Natural killer cell (primary cell): ENCODE data around the gene ZNF709. TPM values are rescaled to one million over a fixed set of nuclear protein-coding genes. Genes with fewer than 3 reads are reported as not detected.

Source experiments
- ATAC-seq, 3 donors: fragments of 150-1000 bp in 2 of 3; fragments of 200-7000 bp in 1 of 3; cut with Tn5 transposase; 1 replicate in 1 of 3; 2 replicates in 2 of 3; pipeline ENCODE4 v1.10.0; 2021; ENCODE audit warnings: mild to moderate bottlenecking in 2 of 3, moderate library complexity in 2 of 3
- DNase-seq, 2 donors: peaks; one replicate each; pipeline versions ENCODE4 v3.0.0 to v3.0.0-alpha.2; 2013 to 2021; ENCODE audit warnings: mixed read lengths in 1 of 2
- H3K27ac ChIP-seq: one replicate; pipeline ENCODE4 v1.5.1; 2013; ENCODE audit warnings: mild to moderate bottlenecking, low read length
- H3K27me3 ChIP-seq: one replicate; pipeline ENCODE4 v1.6.1; 2013; ENCODE audit warnings: low read length; ENCODE audit not compliant: control insufficient read depth, insufficient read depth
- H3K36me3 ChIP-seq: one replicate; pipeline ENCODE4 v1.6.1; 2013; ENCODE audit warnings: low read length; ENCODE audit not compliant: control insufficient read depth, insufficient read depth
- H3K4me1 ChIP-seq: one replicate; pipeline ENCODE4 v1.6.1; 2013; ENCODE audit warnings: low read length; ENCODE audit not compliant: control insufficient read depth, insufficient read depth
- H3K4me3 ChIP-seq: one replicate; pipeline ENCODE4 v1.5.1; 2013; ENCODE audit warnings: low read length
- H3K9me3 ChIP-seq: one replicate; pipeline ENCODE4 v1.6.1; 2013; ENCODE audit warnings: low read length; ENCODE audit not compliant: control insufficient read depth, insufficient read depth
- H3K27ac Mint-ChIP-seq, 2 donors: one replicate each; pipeline ENCODE4 v1.8.0; 2022; ENCODE audit warnings: mild to moderate bottlenecking in 2 of 2, mixed read lengths in 2 of 2, moderate library complexity in 1 of 2
- H3K27me3 Mint-ChIP-seq, 2 donors: one replicate each; pipeline ENCODE4 v1.8.0; 2022; ENCODE audit warnings: low read depth in 2 of 2, mixed read lengths in 2 of 2
- H3K36me3 Mint-ChIP-seq: one replicate; pipeline ENCODE4 v1.8.0; 2022; ENCODE audit warnings: mixed read lengths
- H3K4me1 Mint-ChIP-seq, 2 donors: one replicate each; pipeline ENCODE4 v1.8.0; 2022; ENCODE audit warnings: mixed read lengths in 2 of 2
- H3K4me3 Mint-ChIP-seq: one replicate; pipeline ENCODE4 v1.8.0; 2022; ENCODE audit warnings: mild to moderate bottlenecking, moderate library complexity, mixed read lengths
- H3K9me3 Mint-ChIP-seq, 2 donors: one replicate each; pipeline ENCODE4 v1.8.0; 2022; ENCODE audit warnings: mixed read lengths in 2 of 2
- CTCF ChIP-seq: fragments of 200-600 bp; IDR thresholded peaks from one replicate; pipeline ENCODE4 v1.8.0; 2022; ENCODE audit warnings: antibody characterized with exemption
- WGBS: methylation state at CpG from one replicate; pipeline ENCODE4 v1.1.7; 2013; ENCODE audit warnings: missing lambda C conversion rate; ENCODE audit not compliant: insufficient coverage; 5-methylcytosine and 5-hydroxymethylcytosine counted together
- intact Hi-C: fragments of 100-400 bp; cut with micrococcal nuclease; formaldehyde crosslinking; loops from one replicate; pipeline ENCODE4 v1.14.2; 2022
- total RNA-seq, 4 donors: library from RNA; stranded (reverse); fragments of 120-200 nt in 1 of 4; gene quantifications; one replicate each; pipeline versions ENCODE4 v1.2.3 to v1.2.4, GENCODE V29; 2013 to 2022

The ZNF709 gene
- total RNA-seq: 1 to 10 TPM; 4.1 to 4.7 (median 4.1) TPM
- 6.8 TPM for total RNA-seq (2013)

GRCh38 chr19:12484371-12485051 lies at the start of gene ZNF709:
Gene ZNF709 (minus strand): TSS chr19:12484816. CDS start chr19:12484657, 159 bp downstream.
- peak within 1 kb of the TSS; percentile 69 for H3K27ac ChIP-seq
- peak; percentile 97 to 98 (median 97) for ATAC-seq
- peak within 1 kb of the TSS; percentile 83 to 96 for H3K27ac Mint-ChIP-seq
- no peaks in the 10 kb centered on the region for H3K9me3 ChIP-seq
- no peaks in the 10 kb centered on the region for H3K36me3 ChIP-seq
- H3K9me3 Mint-ChIP-seq: no peaks in the 10 kb centered on the region
- peaks cover 25% of the 10 kb centered on the region for H3K4me1 ChIP-seq
- H3K4me1 Mint-ChIP-seq: peaks cover 23 to 31% of the 10 kb centered on the region in 2 donors
- H3K27me3 Mint-ChIP-seq: no peaks in the 10 kb centered on the region
- H3K4me3 Mint-ChIP-seq: peak within 1 kb of the TSS; percentile 94
- no peaks in the 10 kb centered on the region for H3K36me3 Mint-ChIP-seq
- peak within 1 kb of the TSS; percentile 84 for H3K4me3 ChIP-seq
- DNase-seq: peak; percentile 89 to 93
- no peak for TF ChIP-seq CTCF
- intact Hi-C loops: loop anchor here (1.0 kb wide), 2 partner anchors 11 to 43 kb away; partner anchors contain the start of gene ZNF443
- no peaks in the 10 kb centered on the region for H3K27me3 ChIP-seq
- under 1% methylated on average over 53 of the region's 53 CpGs for WGBS

GRCh38 chr19:12527034-12527836 lies 42.6 kb upstream of the ZNF709 start:
- Mint-ChIP-seq H3K27ac (no peak overlapping the region), H3K9me3 (peaks cover 10 to 29% of the 10 kb centered on the region in 2 donors), H3K36me3 (peaks cover 71% of the 10 kb centered on the region), H3K4me3 (no peak overlapping the region), H3K4me1 (no peaks in the 10 kb centered on the region), H3K27me3 (no peaks in the 10 kb centered on the region)
- Histone ChIP-seq H3K27me3 (no peaks in the 10 kb centered on the region), H3K4me1 (no peaks in the 10 kb centered on the region), H3K4me3 (no peak overlapping the region), H3K9me3 (peaks cover 87% of the 10 kb centered on the region), H3K36me3 (peaks cover 43% of the 10 kb centered on the region), H3K27ac (no peak overlapping the region)
- no peak for TF ChIP-seq CTCF
- intact Hi-C loops: no loop called here
- DNase-seq: peak in 1 of 2 donors; percentile 10
- WGBS: over 99% methylated on average over 7 of the region's 8 CpGs
- ATAC-seq: no peak

- no peak for DNase-seq
- intact Hi-C loops: no loop called here
- Histone ChIP-seq H3K36me3 (peaks cover 43% of the 10 kb centered on the region), H3K4me1 (no peaks in the 10 kb centered on the region), H3K9me3 (peaks cover 88% of the 10 kb centered on the region), H3K4me3 (no peak overlapping the region), H3K27me3 (no peaks in the 10 kb centered on the region), H3K27ac (no peak overlapping the region)
- Mint-ChIP-seq H3K36me3 (peaks cover 74% of the 10 kb centered on the region), H3K9me3 (peaks cover 8 to 25% of the 10 kb centered on the region in 2 donors), H3K4me3 (no peak overlapping the region), H3K4me1 (no peaks in the 10 kb centered on the region), H3K27me3 (no peaks in the 10 kb centered on the region), H3K27ac (no peak overlapping the region)
- no peak for ATAC-seq
- no peak for TF ChIP-seq CTCF
- 100% methylated on average over 3 of the region's 4 CpGs for WGBS
Measured at GRCh38 chr19:12526542-12526941, 41.9 kb upstream of the ZNF709 start.
